ENCODE results near the gene GLUL.

DNA sequence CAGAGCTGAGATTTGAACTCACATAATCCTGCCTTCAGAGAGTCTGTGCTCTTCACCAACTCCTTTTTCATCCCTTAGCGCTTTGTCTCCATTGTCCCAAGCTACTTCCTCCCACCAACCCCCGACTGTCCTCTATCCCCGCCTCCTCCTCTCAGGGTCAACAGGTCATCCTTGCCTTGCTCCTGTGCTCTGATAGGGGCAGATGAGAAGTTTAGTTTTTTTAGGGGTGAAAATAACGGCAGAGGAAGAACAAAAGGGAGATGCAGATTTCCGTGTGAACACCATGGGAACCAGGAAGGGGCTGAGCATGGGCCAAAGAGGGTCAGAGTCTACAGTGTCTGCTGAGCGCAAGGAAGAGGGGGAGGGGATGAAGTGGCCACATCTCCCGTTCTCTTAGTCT is 31.9 kb downstream of the GLUL start:
- TF ChIP-seq, protein P1, sequence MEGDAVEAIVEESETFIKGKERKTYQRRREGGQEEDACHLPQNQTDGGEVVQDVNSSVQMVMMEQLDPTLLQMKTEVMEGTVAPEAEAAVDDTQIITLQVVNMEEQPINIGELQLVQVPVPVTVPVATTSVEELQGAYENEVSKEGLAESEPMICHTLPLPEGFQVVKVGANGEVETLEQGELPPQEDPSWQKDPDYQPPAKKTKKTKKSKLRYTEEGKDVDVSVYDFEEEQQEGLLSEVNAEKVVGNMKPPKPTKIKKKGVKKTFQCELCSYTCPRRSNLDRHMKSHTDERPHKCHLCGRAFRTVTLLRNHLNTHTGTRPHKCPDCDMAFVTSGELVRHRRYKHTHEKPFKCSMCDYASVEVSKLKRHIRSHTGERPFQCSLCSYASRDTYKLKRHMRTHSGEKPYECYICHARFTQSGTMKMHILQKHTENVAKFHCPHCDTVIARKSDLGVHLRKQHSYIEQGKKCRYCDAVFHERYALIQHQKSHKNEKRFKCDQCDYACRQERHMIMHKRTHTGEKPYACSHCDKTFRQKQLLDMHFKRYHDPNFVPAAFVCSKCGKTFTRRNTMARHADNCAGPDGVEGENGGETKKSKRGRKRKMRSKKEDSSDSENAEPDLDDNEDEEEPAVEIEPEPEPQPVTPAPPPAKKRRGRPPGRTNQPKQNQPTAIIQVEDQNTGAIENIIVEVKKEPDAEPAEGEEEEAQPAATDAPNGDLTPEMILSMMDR (IDR thresholded peaks at IDR 0.05; ENCODE audit: low read length), result no peak
- TF ChIP-seq EZH2 (IDR thresholded peaks at IDR 0.05; ENCODE audit: borderline replicate concordance, low read length), result no peak

Data from OCI-LY1 (cell line).